ENCODE results near the gene ZNF804A. TPM values are rescaled to one million over a fixed set of nuclear protein-coding genes. Genes with fewer than 3 reads are reported as not detected.

ZNF804A gene
- 13.9 TPM for total RNA-seq

- FAIRE-seq (no peak), DNase-seq (ENCODE audit: low spot score in 2 of 2) (peak; percentile 62 to 73)
These were observed at the start of gene ZNF804A for GRCh38 chr2:184598316-184599053. ZNF804A (plus strand) TSS chr2:184598529; CDS start chr2:184598960, 431 bp downstream.

GRCh38 chr2:184549153-184549552, 49.2 kb upstream of the ZNF804A start:
- DNase-seq (ENCODE audit: low spot score in 2 of 2): no peak
- no peak for FAIRE-seq

GRCh38 chr2:184551626-184552025, 46.7 kb upstream of the ZNF804A start:
- DNase-seq (ENCODE audit: low spot score in 2 of 2) (no peak), FAIRE-seq (no peak)

DNA sequence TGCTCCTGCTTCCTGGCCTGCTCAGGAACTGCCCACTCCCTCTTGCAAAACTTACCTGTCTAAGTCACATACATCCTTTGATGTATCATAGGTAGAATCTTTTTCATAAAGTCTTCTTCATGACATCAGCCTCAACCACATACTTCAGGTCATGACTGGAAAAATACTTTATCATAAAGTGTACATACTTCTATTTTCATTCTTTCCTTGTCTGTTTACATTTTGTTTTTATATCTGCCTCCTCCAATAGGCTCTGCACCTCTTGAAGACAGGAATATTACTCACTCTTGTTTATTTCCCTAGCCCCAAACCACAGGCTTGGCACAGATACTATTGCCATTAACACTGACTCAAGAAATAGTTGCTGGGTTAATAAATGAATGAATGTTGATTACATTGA, 43.6 kb upstream of the ZNF804A start:
- no peak for FAIRE-seq
- DNase-seq (ENCODE audit: low spot score in 2 of 2): no peak

- FAIRE-seq (no peak), DNase-seq (ENCODE audit: low spot score in 2 of 2) (no peak)
These were observed 43.0 kb upstream of the ZNF804A start for GRCh38 chr2:184555352-184555751.

- no peak for DNase-seq (ENCODE audit: low spot score in 2 of 2)
- FAIRE-seq: no peak
These were observed 41.7 kb upstream of the ZNF804A start for GRCh38 chr2:184556639-184557038.

DNA sequence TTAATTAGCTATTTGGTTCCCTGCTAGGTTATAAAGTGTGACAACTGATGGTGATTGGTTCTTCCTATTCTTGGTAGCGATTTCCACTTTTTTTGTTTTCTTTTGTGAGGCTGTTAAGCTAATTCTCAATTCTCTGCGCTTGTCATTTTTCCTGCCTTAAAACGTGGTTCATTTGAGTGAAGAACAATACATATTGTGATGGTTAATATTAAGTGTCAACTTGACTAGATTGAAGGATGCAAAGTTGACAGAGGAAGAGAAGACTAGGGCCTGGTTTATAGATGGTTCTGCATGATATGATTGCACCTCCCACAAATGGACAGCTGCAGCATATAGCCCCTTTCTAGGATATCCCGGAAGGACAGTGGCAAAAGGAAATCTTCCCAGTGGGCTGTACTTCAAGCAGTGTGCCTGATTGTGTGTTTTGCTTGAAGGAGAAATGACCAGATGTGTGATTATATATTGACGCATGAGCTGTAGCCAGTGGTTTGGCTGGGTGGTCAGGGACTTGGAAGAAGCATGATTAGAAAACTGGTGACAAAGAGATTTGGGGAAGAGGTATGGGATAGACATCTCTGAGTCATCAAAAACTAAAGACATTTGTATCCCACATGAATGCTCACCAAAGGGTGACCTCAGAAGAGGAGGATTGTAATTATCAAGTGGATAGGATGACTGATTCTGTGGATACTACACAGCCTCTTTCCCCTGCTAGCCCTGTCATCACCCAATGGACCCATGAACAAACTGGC, 39.4 kb upstream of the ZNF804A start:
- FAIRE-seq (no peak), DNase-seq (ENCODE audit: low spot score in 2 of 2) (no peak)

- no peak for FAIRE-seq
- no peak for DNase-seq (ENCODE audit: low spot score in 2 of 2)
These were observed 37.7 kb upstream of the ZNF804A start for GRCh38 chr2:184560603-184561002.

- FAIRE-seq (no peak), DNase-seq (ENCODE audit: low spot score in 2 of 2) (no peak)
These were observed 35.8 kb upstream of the ZNF804A start for GRCh38 chr2:184562532-184562931.

DNA sequence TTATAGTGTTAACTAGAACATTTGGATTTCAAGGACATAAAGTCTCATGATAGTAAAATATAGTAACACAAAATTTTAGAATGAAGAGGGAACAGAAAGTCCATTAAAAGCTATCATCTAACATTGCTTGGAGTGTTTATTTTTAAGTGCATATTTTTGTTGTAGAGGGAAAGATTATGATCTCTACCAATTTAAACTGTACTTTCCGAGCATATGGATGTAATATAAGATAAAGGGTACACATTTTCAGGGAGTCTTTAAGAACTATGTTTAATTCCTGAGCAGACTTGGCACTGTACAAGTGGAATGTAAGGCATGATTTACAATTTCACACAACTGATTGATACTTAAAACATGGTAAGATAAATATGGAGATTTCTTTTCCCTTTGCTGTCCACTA, 34.2 kb upstream of the ZNF804A start:
- FAIRE-seq (no peak), DNase-seq (ENCODE audit: low spot score in 2 of 2) (peak in 1 of 2 donors; percentile 1)

- DNase-seq (ENCODE audit: low spot score in 2 of 2) (no peak), FAIRE-seq (no peak)
These were observed 31.6 kb upstream of the ZNF804A start for GRCh38 chr2:184566716-184567115.

DNA sequence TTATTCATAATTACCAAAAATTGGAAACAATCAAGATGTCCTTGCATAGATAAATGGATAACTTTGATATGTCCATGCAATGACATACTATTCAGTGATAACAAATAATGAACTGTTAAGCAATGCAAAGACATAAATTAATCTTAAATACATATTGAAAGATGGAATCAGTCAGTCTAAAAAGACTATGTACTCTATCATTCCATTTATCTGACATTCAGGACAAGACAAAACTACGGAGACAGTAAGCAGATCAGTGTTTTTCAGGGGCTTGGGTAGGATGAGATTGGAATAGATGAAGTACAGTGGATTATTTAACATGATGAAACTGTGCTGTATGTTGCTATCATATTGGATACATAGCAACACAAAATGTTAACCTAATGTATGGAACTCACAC, 21.3 kb upstream of the ZNF804A start:
- DNase-seq (ENCODE audit: low spot score in 2 of 2) (no peak), FAIRE-seq (no peak)

GRCh38 chr2:184577743-184578142, 20.6 kb upstream of the ZNF804A start:
- FAIRE-seq (no peak), DNase-seq (ENCODE audit: low spot score in 2 of 2) (no peak)

DNA sequence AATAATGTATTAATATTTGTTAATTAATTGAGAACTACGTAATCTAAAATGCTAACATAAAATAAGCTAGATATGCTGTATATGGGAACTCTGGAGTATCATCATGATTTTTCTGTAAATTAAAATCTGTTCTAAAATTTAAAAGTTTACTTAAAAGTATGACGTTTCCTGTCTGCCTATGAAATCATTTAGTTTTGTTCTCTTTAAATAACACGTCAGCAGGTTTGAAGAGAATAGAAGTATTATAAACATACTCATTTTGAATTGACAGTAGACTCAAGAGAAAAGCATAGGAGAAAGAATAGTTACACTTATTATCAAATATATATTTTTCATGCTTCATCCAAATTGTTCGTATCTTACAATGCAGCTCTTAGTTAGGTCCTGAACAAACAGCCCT, 19.1 kb upstream of the ZNF804A start:
- DNase-seq (ENCODE audit: low spot score in 2 of 2) (no peak), FAIRE-seq (no peak)

- FAIRE-seq (no peak), DNase-seq (ENCODE audit: low spot score in 2 of 2) (no peak)
These were observed 16.9 kb upstream of the ZNF804A start for GRCh38 chr2:184581391-184581790.

DNA sequence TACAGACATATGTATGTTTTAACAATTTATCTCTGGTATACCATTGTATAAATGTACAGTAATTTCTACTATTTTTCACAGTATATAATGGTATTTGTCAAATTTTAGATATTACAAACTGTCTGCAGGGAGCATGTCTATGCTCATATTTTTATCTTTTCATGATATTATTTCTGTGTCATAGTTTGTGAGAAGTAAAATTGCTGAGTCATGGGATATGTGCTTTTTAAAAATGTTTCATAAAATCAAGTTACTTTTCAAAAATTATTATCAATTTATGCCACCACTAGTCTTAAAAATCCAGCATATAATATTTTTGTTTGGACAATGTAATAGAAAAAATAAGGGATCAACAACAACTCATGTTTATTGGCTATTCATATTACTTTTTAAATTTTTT, 9.1 kb upstream of the ZNF804A start:
- FAIRE-seq (no peak), DNase-seq (ENCODE audit: low spot score in 2 of 2) (no peak)

DNA sequence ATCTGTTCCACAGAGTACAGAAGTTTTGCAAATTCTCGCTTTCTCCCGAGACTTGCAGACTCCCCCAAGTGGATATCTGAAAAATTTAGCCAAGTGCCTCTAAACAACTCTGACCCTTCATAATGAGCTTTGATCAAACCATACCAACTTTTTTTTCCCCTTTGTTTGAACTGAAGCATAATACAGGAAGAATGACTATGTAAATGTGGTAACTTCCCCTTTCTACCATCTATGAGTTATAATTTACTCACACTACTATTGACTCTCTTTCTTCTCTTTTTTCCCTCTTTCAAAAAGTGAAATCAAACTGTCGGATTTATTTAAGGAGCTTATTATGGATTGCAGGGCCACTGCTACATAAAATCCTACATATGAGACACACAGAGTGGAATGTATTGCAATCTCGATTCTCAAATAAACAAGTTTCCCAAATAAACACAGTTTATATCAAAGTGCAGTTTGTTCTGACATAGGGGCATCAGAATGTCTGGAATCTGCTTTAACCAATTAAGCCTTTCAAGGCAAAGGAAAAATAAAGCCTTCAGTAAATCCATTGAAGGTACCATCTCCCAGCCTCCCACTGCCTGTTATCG, 1.4 kb upstream of the ZNF804A start:
- peak in 1 of 2 donors; percentile 28 for DNase-seq (ENCODE audit: low spot score in 2 of 2)
- FAIRE-seq: no peak

GRCh38 chr2:184597571-184597991, 748 bp upstream of the ZNF804A start:
- DNase-seq (ENCODE audit: low spot score in 2 of 2) (peak; percentile 8 to 32), FAIRE-seq (no peak)

GRCh38 chr2:184598002-184598315, 370 bp upstream of the ZNF804A start:
- FAIRE-seq (no peak), DNase-seq (ENCODE audit: low spot score in 2 of 2) (no peak)

DNA sequence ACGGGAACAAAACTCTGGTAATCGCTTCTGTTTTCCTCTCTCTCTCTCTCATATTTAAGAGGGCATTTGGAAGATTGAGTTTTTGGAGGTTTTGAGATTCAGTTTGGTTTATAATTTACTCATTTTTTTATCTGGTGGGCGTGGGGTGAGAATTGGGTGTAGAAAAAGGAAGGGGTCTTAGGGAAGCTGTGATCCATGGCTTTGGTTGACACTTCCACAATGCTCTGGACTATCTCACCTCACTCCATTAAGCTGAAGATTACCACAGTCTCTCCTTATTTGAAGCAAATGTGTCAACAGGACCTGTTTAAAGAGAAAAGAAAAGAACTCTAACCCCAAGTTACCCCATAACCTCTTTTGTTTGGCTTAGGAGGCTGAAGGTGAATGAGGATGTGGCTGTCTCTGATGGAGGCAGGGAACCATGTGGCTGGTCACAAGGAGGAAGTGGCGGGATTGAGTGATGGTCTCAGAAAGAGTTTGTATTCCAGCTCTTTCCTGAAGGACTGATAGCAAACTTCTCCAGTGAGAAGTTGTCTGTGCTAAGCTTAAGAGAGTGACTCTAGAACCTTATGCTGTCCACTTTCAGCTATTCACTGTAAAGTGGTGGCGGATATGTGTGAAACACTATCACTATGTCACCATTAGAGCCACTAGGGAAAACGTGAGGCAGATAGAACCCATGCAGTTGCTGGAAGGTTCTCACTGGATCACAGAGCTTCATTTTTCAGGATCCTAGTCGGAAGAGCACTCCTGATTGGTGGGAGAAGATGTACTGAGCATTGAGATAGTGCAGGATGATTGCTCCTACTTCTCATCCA, 934 bp downstream of the ZNF804A start:
- FAIRE-seq (no peak), DNase-seq (ENCODE audit: low spot score in 2 of 2) (peak in 1 of 2 donors; percentile 5)

- DNase-seq (ENCODE audit: low spot score in 2 of 2) (no peak), FAIRE-seq (no peak)
These were observed 1.5 kb downstream of the ZNF804A start for GRCh38 chr2:184599872-184600222.
